Astrocyte (in vitro differentiated cells and primary cell): Measurements from ENCODE around the gene HSF4. TPM values are rescaled to one million over a fixed set of nuclear protein-coding genes. Genes with fewer than 3 reads are reported as not detected.

ENCODE experiments used
- DNase-seq: peaks from one replicate; pipeline ENCODE4 v3.0.0-alpha.2; 2010; ENCODE audit warnings: low read depth
- FAIRE-seq: peaks from 2 replicates; lab custom pipeline; 2011; peaks lifted over from hg19 to GRCh38; lab: Jason Lieb, UNC
- H2AFZ ChIP-seq: 2 replicates; pipeline ENCODE4 v1.6.0; 2012; ENCODE audit warnings: low read depth, low read length, inconsistent platforms
- H3K27ac ChIP-seq: 2 replicates; pipeline ENCODE4 v1.5.1; 2011; ENCODE audit warnings: low read depth, low read length, inconsistent platforms
- H3K27me3 ChIP-seq: 2 replicates; pipeline ENCODE4 v1.6.0; 2011; ENCODE audit warnings: low read length, inconsistent platforms; ENCODE audit not compliant: insufficient read depth
- H3K36me3 ChIP-seq: 2 replicates; pipeline ENCODE4 v1.5.1; 2011; ENCODE audit warnings: low read length, inconsistent platforms; ENCODE audit not compliant: insufficient read depth
- H3K4me1 ChIP-seq: 2 replicates; pipeline ENCODE4 v1.5.1; 2011; ENCODE audit warnings: low read length, inconsistent platforms; ENCODE audit not compliant: insufficient read depth
- H3K4me2 ChIP-seq: 2 replicates; pipeline ENCODE4 v1.6.0; 2012; ENCODE audit warnings: low read length, inconsistent platforms
- H3K4me3 ChIP-seq: 2 replicates; pipeline ENCODE4 v1.5.1; 2011; ENCODE audit warnings: low read depth, mild to moderate bottlenecking, low read length, inconsistent platforms; ENCODE audit not compliant: insufficient read depth
- H3K79me2 ChIP-seq: 2 replicates; pipeline ENCODE4 v1.6.0; 2012; ENCODE audit warnings: mild to moderate bottlenecking, low read length, inconsistent platforms; ENCODE audit not compliant: insufficient read depth
- H3K9ac ChIP-seq: 2 replicates; pipeline ENCODE4 v1.6.0; 2012; ENCODE audit warnings: mild to moderate bottlenecking, low read length, inconsistent platforms
- H3K9me3 ChIP-seq: 2 replicates; pipeline ENCODE4 v1.5.1; 2012; ENCODE audit warnings: low read depth, mild to moderate bottlenecking, low read length, inconsistent platforms; ENCODE audit not compliant: insufficient read depth
- H4K20me1 ChIP-seq: 2 replicates; pipeline ENCODE4 v1.6.0; 2012; ENCODE audit warnings: low read length, inconsistent platforms; ENCODE audit not compliant: insufficient read depth
- H3K27ac Mint-ChIP-seq: one replicate; pipeline ENCODE4 v1.8.0; 2021; ENCODE audit warnings: mild to moderate bottlenecking, mixed read lengths; ENCODE audit not compliant: unreplicated experiment
- H3K27me3 Mint-ChIP-seq: one replicate; pipeline ENCODE4 v1.8.0; 2021; ENCODE audit warnings: low read depth, mixed read lengths; ENCODE audit not compliant: unreplicated experiment
- H3K36me3 Mint-ChIP-seq: one replicate; pipeline ENCODE4 v1.8.0; 2021; ENCODE audit warnings: low read depth, mixed read lengths; ENCODE audit not compliant: unreplicated experiment
- H3K4me1 Mint-ChIP-seq: one replicate; pipeline ENCODE4 v1.8.0; 2021; ENCODE audit warnings: low read depth, mixed read lengths; ENCODE audit not compliant: unreplicated experiment
- H3K4me3 Mint-ChIP-seq: one replicate; pipeline ENCODE4 v1.8.0; 2021; ENCODE audit warnings: mild to moderate bottlenecking, moderate library complexity, mixed read lengths; ENCODE audit not compliant: unreplicated experiment
- H3K9me3 Mint-ChIP-seq: one replicate; pipeline ENCODE4 v1.8.0; 2021; ENCODE audit warnings: mild to moderate bottlenecking, mixed read lengths; ENCODE audit not compliant: unreplicated experiment
- EZH2 ChIP-seq: IDR thresholded peaks from 2 replicates; pipeline ENCODE4 v1.6.1; 2012; ENCODE audit warnings: mild to moderate bottlenecking, low read length, inconsistent platforms; ENCODE audit not compliant: insufficient read depth
- total RNA-seq: library from RNA; stranded (reverse); gene quantifications from 2 replicates; pipeline ENCODE4 v1.2.1, GENCODE V29; 2021
- TF ChIP-seq, protein P1 (sequence below): IDR thresholded peaks from 2 replicates; pipeline ENCODE4 v1.5.1; 2011; ENCODE audit warnings: low read depth, mild to moderate bottlenecking, inconsistent platforms, low read length, moderate library complexity; ENCODE audit not compliant: insufficient read depth

The HSF4 gene
- total RNA-seq, 1 donor from 2014 or later, result 4.5 TPM

DNA sequence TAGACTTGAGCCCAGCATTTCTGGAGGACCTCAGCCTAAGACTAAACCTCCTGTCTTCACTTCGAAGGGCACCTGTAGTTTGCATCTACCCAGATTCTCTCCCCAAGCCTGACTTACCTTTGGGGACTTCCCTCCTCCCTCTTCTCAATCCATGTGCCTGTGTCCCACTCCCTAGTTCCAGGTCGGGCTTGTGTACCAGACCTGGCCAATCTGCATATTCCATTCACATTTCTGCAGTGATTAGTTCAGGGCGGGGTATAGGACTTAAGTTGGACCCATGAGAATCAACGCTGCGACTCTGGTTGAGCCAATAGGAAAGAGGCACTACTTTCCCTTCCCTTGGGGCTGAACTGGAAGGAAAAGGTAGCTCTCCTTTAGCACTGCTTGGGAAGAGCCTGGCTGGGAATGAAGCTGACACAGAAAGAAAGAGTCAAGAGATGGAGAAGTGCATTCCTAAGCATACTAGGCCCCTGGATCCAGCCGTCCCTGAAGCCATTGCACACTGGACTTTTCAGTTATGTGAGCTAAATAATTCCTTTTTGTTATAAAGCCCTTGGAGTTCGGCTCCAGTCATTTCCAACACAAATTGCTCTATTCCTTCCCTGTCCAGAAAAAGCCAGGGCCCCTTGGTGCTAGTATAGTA, 7.3 kb upstream of the HSF4 start:
- peaks cover 67% of the 10 kb centered on the region for H3K27me3 Mint-ChIP-seq
- H3K27ac ChIP-seq, result no peak overlapping the region
- no peaks in the 10 kb centered on the region for H3K79me2 ChIP-seq
- peaks cover 16% of the 10 kb centered on the region for H3K4me1 ChIP-seq
- FAIRE-seq, result no peak
- no peak overlapping the region for H3K4me3 ChIP-seq
- no peaks in the 10 kb centered on the region for H3K9me3 ChIP-seq
- peaks cover 42% of the 10 kb centered on the region for H3K27me3 ChIP-seq
- peaks cover 51% of the 10 kb centered on the region for H4K20me1 ChIP-seq
- no peak overlapping the region for H2AFZ ChIP-seq
- no peaks in the 10 kb centered on the region for H3K4me1 Mint-ChIP-seq
- TF ChIP-seq EZH2, result no peak
- TF ChIP-seq, protein P1, sequence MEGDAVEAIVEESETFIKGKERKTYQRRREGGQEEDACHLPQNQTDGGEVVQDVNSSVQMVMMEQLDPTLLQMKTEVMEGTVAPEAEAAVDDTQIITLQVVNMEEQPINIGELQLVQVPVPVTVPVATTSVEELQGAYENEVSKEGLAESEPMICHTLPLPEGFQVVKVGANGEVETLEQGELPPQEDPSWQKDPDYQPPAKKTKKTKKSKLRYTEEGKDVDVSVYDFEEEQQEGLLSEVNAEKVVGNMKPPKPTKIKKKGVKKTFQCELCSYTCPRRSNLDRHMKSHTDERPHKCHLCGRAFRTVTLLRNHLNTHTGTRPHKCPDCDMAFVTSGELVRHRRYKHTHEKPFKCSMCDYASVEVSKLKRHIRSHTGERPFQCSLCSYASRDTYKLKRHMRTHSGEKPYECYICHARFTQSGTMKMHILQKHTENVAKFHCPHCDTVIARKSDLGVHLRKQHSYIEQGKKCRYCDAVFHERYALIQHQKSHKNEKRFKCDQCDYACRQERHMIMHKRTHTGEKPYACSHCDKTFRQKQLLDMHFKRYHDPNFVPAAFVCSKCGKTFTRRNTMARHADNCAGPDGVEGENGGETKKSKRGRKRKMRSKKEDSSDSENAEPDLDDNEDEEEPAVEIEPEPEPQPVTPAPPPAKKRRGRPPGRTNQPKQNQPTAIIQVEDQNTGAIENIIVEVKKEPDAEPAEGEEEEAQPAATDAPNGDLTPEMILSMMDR, result no peak
- H3K36me3 Mint-ChIP-seq, result peaks cover 7% of the 10 kb centered on the region
- no peaks in the 10 kb centered on the region for H3K36me3 ChIP-seq
- no peak overlapping the region for H3K4me2 ChIP-seq
- H3K9me3 Mint-ChIP-seq, result peaks cover 18% of the 10 kb centered on the region
- H3K9ac ChIP-seq, result no peak overlapping the region
- no peak for DNase-seq
- no peak overlapping the region for H3K4me3 Mint-ChIP-seq
- H3K27ac Mint-ChIP-seq, result no peak overlapping the region

DNA sequence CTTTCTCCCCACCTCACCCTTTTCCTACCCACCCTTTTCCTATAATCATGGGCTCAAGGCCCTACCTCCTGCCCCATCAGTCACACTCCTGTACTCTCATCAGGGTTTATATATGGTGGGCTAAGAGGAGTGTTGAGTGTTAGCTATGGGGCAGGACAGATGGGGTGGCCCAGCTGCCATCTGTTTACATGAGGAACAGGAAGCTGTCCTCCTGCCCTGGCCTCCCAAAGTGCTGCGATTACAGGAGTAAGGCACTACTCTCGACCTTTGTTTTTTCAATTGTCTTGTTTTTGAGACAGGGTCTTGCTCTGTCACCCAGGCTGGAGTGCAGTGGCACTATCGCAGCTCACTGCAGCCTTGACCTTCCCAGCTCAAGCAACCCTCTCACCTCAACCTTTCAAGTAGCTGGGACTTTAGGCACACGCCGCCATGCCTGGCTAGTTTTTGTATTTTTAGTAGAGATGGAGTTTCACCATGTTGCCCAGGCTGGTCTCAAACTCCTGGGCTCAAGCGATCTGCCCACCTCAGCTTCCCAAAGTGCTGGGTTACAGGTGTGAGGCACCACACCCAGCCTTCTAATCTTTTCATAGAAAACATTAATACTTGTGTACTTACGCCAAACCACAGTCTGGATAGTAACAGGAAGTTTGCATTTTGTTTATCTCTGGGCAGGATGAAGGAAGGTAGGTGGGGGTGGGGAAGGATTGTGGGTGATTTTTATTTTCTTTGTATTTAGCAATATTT, 6.5 kb upstream of the HSF4 start:
- no peak overlapping the region for H2AFZ ChIP-seq
- Mint-ChIP-seq H3K4me1 (no peaks in the 10 kb centered on the region), H3K4me3 (no peak overlapping the region), H3K36me3 (peaks cover 4% of the 10 kb centered on the region), H3K9me3 (peaks cover 19% of the 10 kb centered on the region), H3K27me3 (peaks cover 64% of the 10 kb centered on the region), H3K27ac (no peak overlapping the region)
- H3K27me3 ChIP-seq, result peaks cover 48% of the 10 kb centered on the region
- no peaks in the 10 kb centered on the region for H3K79me2 ChIP-seq
- no peaks in the 10 kb centered on the region for H3K9me3 ChIP-seq
- DNase-seq, result no peak
- H3K36me3 ChIP-seq, result no peaks in the 10 kb centered on the region
- no peak for FAIRE-seq
- no peak for TF ChIP-seq EZH2
- TF ChIP-seq, protein P1, result no peak
- H3K9ac ChIP-seq, result no peak overlapping the region
- H3K4me2 ChIP-seq, result no peak overlapping the region
- H3K4me3 ChIP-seq, result no peak overlapping the region
- no peak overlapping the region for H3K27ac ChIP-seq
- H4K20me1 ChIP-seq, result peaks cover 56% of the 10 kb centered on the region
- peaks cover 23% of the 10 kb centered on the region for H3K4me1 ChIP-seq
